Neuronal stem cell (in vitro differentiated cells): ENCODE data around the gene ASXL2.

ENCODE experiments used
- DNase-seq: peaks from one replicate; pipeline ENCODE4 v3.0.0-alpha.2; 2013; ENCODE audit warnings: low spot score
- H2AFZ ChIP-seq: one replicate; pipeline ENCODE4 v1.6.1; 2013; ENCODE audit warnings: mild to moderate bottlenecking, low read length, inconsistent platforms
- H2AK5ac ChIP-seq: 2 replicates; pipeline ENCODE4 v1.6.1; 2013; ENCODE audit warnings: low read depth, mild to moderate bottlenecking, inconsistent platforms, low read length, moderate library complexity, mixed read lengths
- H2BK120ac ChIP-seq: 2 replicates; pipeline ENCODE4 v1.6.1; 2013; ENCODE audit warnings: low read depth, mild to moderate bottlenecking, inconsistent platforms, low read length, moderate library complexity, mixed read lengths
- H2BK12ac ChIP-seq: one replicate; pipeline ENCODE4 v1.6.1; 2013; ENCODE audit warnings: low read length, inconsistent platforms
- H2BK15ac ChIP-seq: 2 replicates; pipeline ENCODE4 v1.6.1; 2013; ENCODE audit warnings: mild to moderate bottlenecking, low read length, inconsistent platforms, mixed read lengths
- H2BK5ac ChIP-seq: one replicate; pipeline ENCODE4 v1.6.1; 2013; ENCODE audit warnings: inconsistent platforms, mild to moderate bottlenecking, low read length, moderate library complexity
- H3K14ac ChIP-seq: one replicate; pipeline ENCODE4 v1.6.1; 2013; ENCODE audit warnings: low read length, inconsistent platforms
- H3K18ac ChIP-seq: 2 replicates; pipeline ENCODE4 v1.6.1; 2013; ENCODE audit warnings: low read length, inconsistent platforms
- H3K23ac ChIP-seq: 2 replicates; pipeline ENCODE4 v1.6.1; 2013; ENCODE audit warnings: low read depth, mild to moderate bottlenecking, mixed read lengths, low read length, inconsistent platforms; ENCODE audit not compliant: poor library complexity
- H3K27ac ChIP-seq: replicated peaks from 3 replicates; pipeline ENCODE4 v1.5.1; 2013; ENCODE audit warnings: low read length, inconsistent platforms
- H3K27me3 ChIP-seq, 3 experiments: 2 replicates each; pipeline ENCODE4 v1.6.1; 2013; ENCODE audit warnings: low read length in 3 of 3, mild to moderate bottlenecking in 2 of 3, inconsistent platforms in 1 of 3, low read depth in 1 of 3, mixed read lengths in 1 of 3, moderate library complexity in 1 of 3; ENCODE audit not compliant: control insufficient read depth in 3 of 3, insufficient read depth in 3 of 3
- H3K36me3 ChIP-seq, 2 donors: replicated peaks in 1 of 2; 2 replicates each; pipeline ENCODE4 v1.6.1; 2013; ENCODE audit warnings: low read length in 2 of 2; ENCODE audit not compliant: control insufficient read depth in 2 of 2, insufficient read depth in 2 of 2
- H3K4ac ChIP-seq: 2 replicates; pipeline ENCODE4 v1.6.1; 2013; ENCODE audit warnings: inconsistent platforms, mild to moderate bottlenecking, low read length, moderate library complexity
- H3K4me1 ChIP-seq, 2 donors: 1 replicate in 1 of 2; 2 replicates in 1 of 2; pipeline ENCODE4 v1.6.1; 2013; ENCODE audit warnings: low read length in 2 of 2, low read depth in 1 of 2; ENCODE audit not compliant: control insufficient read depth in 2 of 2, insufficient read depth in 1 of 2
- H3K4me2 ChIP-seq: one replicate; pipeline ENCODE4 v1.6.1; 2013; ENCODE audit warnings: mild to moderate bottlenecking, low read length, inconsistent platforms; ENCODE audit not compliant: insufficient read depth, poor library complexity, severe bottlenecking
- H3K4me3 ChIP-seq, 2 donors: 2 replicates each; pipeline ENCODE4 v1.5.1; 2013; ENCODE audit warnings: low read length in 2 of 2, mild to moderate bottlenecking in 2 of 2, inconsistent platforms in 1 of 2, moderate library complexity in 1 of 2
- H3K79me1 ChIP-seq: one replicate; pipeline ENCODE4 v1.6.1; 2013; ENCODE audit warnings: low read depth, mild to moderate bottlenecking, inconsistent platforms, low read length, moderate library complexity
- H3K9ac ChIP-seq: one replicate; pipeline ENCODE4 v1.6.1; 2013; ENCODE audit warnings: mild to moderate bottlenecking, low read depth, low read length, inconsistent platforms; ENCODE audit not compliant: poor library complexity
- H3K9me3 ChIP-seq, 2 donors: replicated peaks in 1 of 2; 2 replicates each; pipeline versions ENCODE3 to v1.6.1; 2013; ENCODE audit warnings: low read length in 2 of 2, mild to moderate bottlenecking in 2 of 2, inconsistent platforms in 1 of 2, low read depth in 1 of 2, mixed read lengths in 1 of 2, moderate library complexity in 1 of 2; ENCODE audit not compliant: control insufficient read depth in 2 of 2, insufficient read depth in 1 of 2
- H4K8ac ChIP-seq: one replicate; pipeline ENCODE4 v1.6.1; 2013; ENCODE audit warnings: low read depth, mild to moderate bottlenecking, inconsistent platforms, low read length, moderate library complexity
- H4K91ac ChIP-seq: one replicate; pipeline ENCODE4 v1.6.1; 2013; ENCODE audit warnings: low read length, low read depth, mild to moderate bottlenecking, inconsistent platforms; ENCODE audit not compliant: poor library complexity
- WGBS, 2 donors: extraction: QIAGEN DNeasy Blood & Tissue Kit; methylation state at CpG; one replicate each; pipeline ENCODE4 v1.1.7; 2013; ENCODE audit warnings: missing lambda C conversion rate in 2 of 2, mixed read lengths in 1 of 2; ENCODE audit not compliant: insufficient read length in 2 of 2, insufficient replicate concordance in 1 of 2; ENCODE audit errors: extremely low coverage in 2 of 2; 5-methylcytosine and 5-hydroxymethylcytosine counted together

Gene ASXL2

DNA sequence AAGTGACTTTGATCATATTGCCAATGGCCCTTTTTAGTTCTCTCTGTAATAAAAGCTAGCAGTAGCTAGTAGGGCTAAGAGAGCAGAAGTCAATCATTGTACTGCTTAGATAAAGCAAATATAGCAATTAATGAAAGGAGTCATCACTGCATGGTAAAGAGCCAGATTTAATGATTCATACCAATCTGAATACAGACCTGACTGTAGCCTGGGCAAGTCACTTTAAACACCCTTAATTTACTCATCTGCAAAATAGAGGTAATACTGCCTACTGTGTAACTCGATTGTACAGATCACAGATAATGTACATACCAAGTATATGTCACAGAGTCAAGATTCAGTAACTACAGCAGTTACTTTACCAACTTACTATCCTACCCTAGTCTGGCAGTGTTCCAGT, 63.6 kb downstream of the ASXL2 start:
- Histone ChIP-seq H3K4me3 (no peak overlapping the region), H3K27me3 (no peaks in the 10 kb centered on the region), H2BK5ac (no peak overlapping the region), H3K9me3 (no peaks in the 10 kb centered on the region), H3K4me1 (peaks cover 2% of the 10 kb centered on the region in 2 donors), H3K4ac (no peak overlapping the region), H3K18ac (no peak overlapping the region), H2BK120ac (no peak overlapping the region), H2BK12ac (no peak overlapping the region), H2BK15ac (no peak overlapping the region), H3K14ac (no peak overlapping the region), H3K27ac (no peak overlapping the region), H4K91ac (no peak overlapping the region), H2AFZ (no peak overlapping the region), H4K8ac (no peak overlapping the region), H3K36me3 (peaks cover 0 to 4% of the 10 kb centered on the region in 2 donors), H2AK5ac (no peak overlapping the region), H3K9ac (no peak overlapping the region), H3K4me2 (no peak overlapping the region), H3K23ac (no peak overlapping the region), H3K79me1 (no peaks in the 10 kb centered on the region)
- WGBS, 2 donors: no CpG with 5 or more reads among the region's 1 CpG
- DNase-seq: no peak

DNA sequence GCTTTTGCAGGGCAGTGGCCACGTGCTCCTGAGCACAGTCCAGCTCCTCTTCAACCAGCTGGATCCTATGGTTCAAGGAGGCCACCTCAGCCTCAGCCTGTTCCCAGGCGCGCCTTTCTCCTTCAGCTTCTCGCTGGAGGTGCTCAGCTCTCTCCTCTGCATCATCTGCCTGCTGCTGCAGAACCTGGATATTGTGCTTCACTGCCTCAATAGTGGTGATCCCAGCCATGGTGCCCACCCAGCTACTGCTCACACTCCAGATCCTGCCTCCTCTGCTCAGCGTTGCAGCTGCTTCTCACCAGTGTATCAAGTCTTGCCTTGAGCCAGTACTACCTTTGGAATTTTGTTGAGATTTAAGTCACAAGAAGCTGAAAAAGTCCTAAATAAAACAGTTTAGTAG, 67.9 kb downstream of the ASXL2 start:
- no peak overlapping the region for H2AK5ac ChIP-seq
- no peak overlapping the region for H2BK120ac ChIP-seq
- H2AFZ ChIP-seq: no peak overlapping the region
- no peak overlapping the region for H3K23ac ChIP-seq
- H2BK5ac ChIP-seq: no peak overlapping the region
- H3K27me3 ChIP-seq: no peaks in the 10 kb centered on the region
- H3K4ac ChIP-seq: no peak overlapping the region
- peaks cover 0 to 14% of the 10 kb centered on the region in 2 donors for H3K36me3 ChIP-seq
- no peak overlapping the region for H2BK12ac ChIP-seq
- H3K4me3 ChIP-seq: no peak overlapping the region
- H3K14ac ChIP-seq: no peak overlapping the region
- no peaks in the 10 kb centered on the region for H3K79me1 ChIP-seq
- H3K9ac ChIP-seq: no peak overlapping the region
- H3K4me2 ChIP-seq: no peak overlapping the region
- H3K27ac ChIP-seq: no peak overlapping the region
- H3K18ac ChIP-seq: no peak overlapping the region
- H3K9me3 ChIP-seq: no peaks in the 10 kb centered on the region
- no peak overlapping the region for H4K8ac ChIP-seq
- no peak overlapping the region for H4K91ac ChIP-seq
- peaks cover 0 to 4% of the 10 kb centered on the region in 2 donors for H3K4me1 ChIP-seq
- DNase-seq: no peak
- no CpG with 5 or more reads among the region's 5 CpGs for WGBS, 2 donors
- H2BK15ac ChIP-seq: no peak overlapping the region

GRCh38 chr2:25809646-25810045, 68.6 kb downstream of the ASXL2 start:
- H3K18ac ChIP-seq: no peak overlapping the region
- H3K27me3 ChIP-seq: no peaks in the 10 kb centered on the region
- no peak overlapping the region for H3K4ac ChIP-seq
- no peak overlapping the region for H2BK12ac ChIP-seq
- H3K9ac ChIP-seq: no peak overlapping the region
- H2BK120ac ChIP-seq: no peak overlapping the region
- no peak overlapping the region for H3K4me2 ChIP-seq
- no peak overlapping the region for H3K4me3 ChIP-seq
- H3K23ac ChIP-seq: no peak overlapping the region
- no peak overlapping the region for H4K91ac ChIP-seq
- no peak overlapping the region for H2AK5ac ChIP-seq
- H2BK15ac ChIP-seq: no peak overlapping the region
- H2AFZ ChIP-seq: no peak overlapping the region
- no CpG with 5 or more reads among the region's 3 CpGs for WGBS, 2 donors
- no peak overlapping the region for H4K8ac ChIP-seq
- no peak for DNase-seq
- no peak overlapping the region for H2BK5ac ChIP-seq
- no peak overlapping the region for H3K27ac ChIP-seq
- H3K9me3 ChIP-seq: no peaks in the 10 kb centered on the region
- peaks cover 0 to 22% of the 10 kb centered on the region in 2 donors for H3K36me3 ChIP-seq
- H3K4me1 ChIP-seq: peaks cover 0 to 4% of the 10 kb centered on the region in 2 donors
- no peaks in the 10 kb centered on the region for H3K79me1 ChIP-seq
- H3K14ac ChIP-seq: no peak overlapping the region

- no peak overlapping the region for H3K27ac ChIP-seq
- H3K79me1 ChIP-seq: peaks cover 2% of the 10 kb centered on the region
- DNase-seq: no peak
- H3K27me3 ChIP-seq: no peaks in the 10 kb centered on the region
- no peak overlapping the region for H3K23ac ChIP-seq
- H3K18ac ChIP-seq: no peak overlapping the region
- no peak overlapping the region for H3K4me3 ChIP-seq
- H2BK120ac ChIP-seq: no peak overlapping the region
- H3K36me3 ChIP-seq: peaks cover 10 to 39% of the 10 kb centered on the region in 2 donors
- H2AFZ ChIP-seq: no peak overlapping the region
- H2BK15ac ChIP-seq: no peak overlapping the region
- no CpG with 5 or more reads among the region's 2 CpGs for WGBS, 2 donors
- no peak overlapping the region for H3K9ac ChIP-seq
- H4K91ac ChIP-seq: no peak overlapping the region
- H4K8ac ChIP-seq: no peak overlapping the region
- H2AK5ac ChIP-seq: no peak overlapping the region
- H3K14ac ChIP-seq: no peak overlapping the region
- H3K4me1 ChIP-seq: peaks cover 0 to 4% of the 10 kb centered on the region in 2 donors
- no peak overlapping the region for H3K4me2 ChIP-seq
- no peak overlapping the region for H2BK5ac ChIP-seq
- peaks cover 5 to 16% of the 10 kb centered on the region in 2 donors for H3K9me3 ChIP-seq
- no peak overlapping the region for H2BK12ac ChIP-seq
- no peak overlapping the region for H3K4ac ChIP-seq
These were observed 70.3 kb downstream of the ASXL2 start for GRCh38 chr2:25808006-25808383.
